SU-DHL-6 (cell line): Measurements from ENCODE around the gene GAGE10.
"Not testable (repeated sequence)": the region's sequence is repeated elsewhere in the genome, so short reads cannot be mapped to it uniquely, and the experiment has no call there.

Source experiments
- EZH2phosphoT487 ChIP-seq: fragments of 200-600 bp; sonication (generic), shearing (Covaris generic); conservative IDR thresholded peaks from 2 replicates; pipeline ENCODE4 v1.6.1; 2018; ENCODE audit warnings: mild to moderate bottlenecking, antibody characterized with exemption, low read length, moderate library complexity, mixed read lengths
- TF ChIP-seq, protein P1 (sequence below): fragments of 200-600 bp; sonication (generic); IDR thresholded peaks from one replicate; pipeline ENCODE4 v1.5.1; 2017; ENCODE audit warnings: antibody characterized with exemption, mild to moderate bottlenecking, low read length, moderate library complexity; ENCODE audit not compliant: insufficient read depth, poor library complexity, severe bottlenecking

DNA sequence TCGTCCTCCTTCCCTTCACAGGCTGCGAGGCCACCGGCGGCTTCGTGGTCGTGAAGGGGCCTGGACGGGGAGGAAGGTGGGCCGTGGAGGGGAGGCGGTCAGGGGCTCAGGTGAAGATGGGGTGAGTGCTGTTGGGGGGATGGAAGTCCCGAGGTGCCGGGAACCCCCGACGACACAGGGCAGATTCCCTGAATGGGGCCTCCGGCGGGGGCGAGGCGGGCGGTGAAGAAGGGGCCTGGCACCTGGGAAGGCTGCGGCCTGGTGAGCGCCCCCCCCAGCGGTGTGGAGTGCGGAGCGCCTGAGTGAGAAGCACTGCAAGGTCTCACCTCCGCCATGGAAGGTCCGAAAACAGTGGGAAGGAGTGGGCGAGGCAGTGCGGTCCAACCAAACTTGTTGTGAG is 18.8 kb downstream of the GAGE10 start:
- TF ChIP-seq, protein P1, sequence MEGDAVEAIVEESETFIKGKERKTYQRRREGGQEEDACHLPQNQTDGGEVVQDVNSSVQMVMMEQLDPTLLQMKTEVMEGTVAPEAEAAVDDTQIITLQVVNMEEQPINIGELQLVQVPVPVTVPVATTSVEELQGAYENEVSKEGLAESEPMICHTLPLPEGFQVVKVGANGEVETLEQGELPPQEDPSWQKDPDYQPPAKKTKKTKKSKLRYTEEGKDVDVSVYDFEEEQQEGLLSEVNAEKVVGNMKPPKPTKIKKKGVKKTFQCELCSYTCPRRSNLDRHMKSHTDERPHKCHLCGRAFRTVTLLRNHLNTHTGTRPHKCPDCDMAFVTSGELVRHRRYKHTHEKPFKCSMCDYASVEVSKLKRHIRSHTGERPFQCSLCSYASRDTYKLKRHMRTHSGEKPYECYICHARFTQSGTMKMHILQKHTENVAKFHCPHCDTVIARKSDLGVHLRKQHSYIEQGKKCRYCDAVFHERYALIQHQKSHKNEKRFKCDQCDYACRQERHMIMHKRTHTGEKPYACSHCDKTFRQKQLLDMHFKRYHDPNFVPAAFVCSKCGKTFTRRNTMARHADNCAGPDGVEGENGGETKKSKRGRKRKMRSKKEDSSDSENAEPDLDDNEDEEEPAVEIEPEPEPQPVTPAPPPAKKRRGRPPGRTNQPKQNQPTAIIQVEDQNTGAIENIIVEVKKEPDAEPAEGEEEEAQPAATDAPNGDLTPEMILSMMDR, result not testable (repeated sequence)
- not testable (repeated sequence) for TF ChIP-seq EZH2phosphoT487
